ENCODE data around the gene ZC3H12C.

ZC3H12C gene

DNA sequence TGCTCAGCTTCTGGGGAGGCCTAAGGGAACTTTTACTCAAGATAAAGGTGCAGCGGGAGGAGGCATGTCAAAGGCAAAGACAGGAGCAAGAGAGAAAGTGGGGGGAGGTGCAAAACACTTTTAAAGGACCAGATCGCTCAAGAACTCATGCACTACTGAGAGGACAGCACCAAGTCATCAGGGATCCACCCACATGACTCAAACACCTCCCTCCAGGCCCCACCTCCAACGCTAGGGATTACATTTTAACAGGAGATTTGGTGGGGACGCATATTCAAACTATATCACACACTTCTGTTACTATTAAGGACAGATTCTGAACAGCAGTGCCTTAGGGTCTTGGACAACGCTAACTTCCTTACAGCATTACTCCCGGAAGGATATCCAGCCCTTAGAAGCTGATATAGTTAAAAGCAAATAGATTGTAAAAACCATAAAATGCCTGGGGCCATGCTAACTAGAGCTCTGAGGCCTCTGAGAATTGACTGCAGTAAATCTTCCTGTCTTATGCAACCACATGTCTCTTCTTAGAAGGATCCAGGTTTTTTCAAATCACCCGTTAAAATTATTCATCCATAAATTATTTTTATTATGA lies 16.7 kb upstream of the ZC3H12C start:
- DNase-seq (ENCODE audit: low read depth) = peak; percentile 68
- H3K4me3 ChIP-seq (ENCODE audit: low read depth, low read length) = no peak overlapping the region

DNA sequence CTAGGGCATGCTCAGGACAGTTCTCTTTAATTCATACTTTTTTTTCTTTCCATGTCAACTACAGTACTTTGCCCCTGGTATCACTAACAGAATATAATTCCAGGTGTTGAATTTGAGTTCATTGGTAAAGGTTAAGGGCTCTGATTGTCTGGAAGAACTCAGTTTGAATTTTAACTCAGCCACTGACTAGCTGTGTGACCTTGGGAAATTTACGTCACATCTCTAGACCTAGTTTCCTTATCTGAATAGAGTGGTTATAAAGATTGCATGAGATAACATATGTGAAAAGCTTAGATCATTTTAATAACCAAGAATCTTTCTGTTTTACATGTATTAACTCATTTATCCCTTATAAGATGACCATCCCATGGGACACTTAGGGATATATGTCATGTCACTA lies 15.8 kb upstream of the ZC3H12C start:
- TF ChIP-seq, protein P1, sequence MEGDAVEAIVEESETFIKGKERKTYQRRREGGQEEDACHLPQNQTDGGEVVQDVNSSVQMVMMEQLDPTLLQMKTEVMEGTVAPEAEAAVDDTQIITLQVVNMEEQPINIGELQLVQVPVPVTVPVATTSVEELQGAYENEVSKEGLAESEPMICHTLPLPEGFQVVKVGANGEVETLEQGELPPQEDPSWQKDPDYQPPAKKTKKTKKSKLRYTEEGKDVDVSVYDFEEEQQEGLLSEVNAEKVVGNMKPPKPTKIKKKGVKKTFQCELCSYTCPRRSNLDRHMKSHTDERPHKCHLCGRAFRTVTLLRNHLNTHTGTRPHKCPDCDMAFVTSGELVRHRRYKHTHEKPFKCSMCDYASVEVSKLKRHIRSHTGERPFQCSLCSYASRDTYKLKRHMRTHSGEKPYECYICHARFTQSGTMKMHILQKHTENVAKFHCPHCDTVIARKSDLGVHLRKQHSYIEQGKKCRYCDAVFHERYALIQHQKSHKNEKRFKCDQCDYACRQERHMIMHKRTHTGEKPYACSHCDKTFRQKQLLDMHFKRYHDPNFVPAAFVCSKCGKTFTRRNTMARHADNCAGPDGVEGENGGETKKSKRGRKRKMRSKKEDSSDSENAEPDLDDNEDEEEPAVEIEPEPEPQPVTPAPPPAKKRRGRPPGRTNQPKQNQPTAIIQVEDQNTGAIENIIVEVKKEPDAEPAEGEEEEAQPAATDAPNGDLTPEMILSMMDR (IDR thresholded peaks at IDR 0.05; ENCODE audit: control insufficient read depth, extremely low read depth, insufficient read depth) = no peak
- no peak overlapping the region for H3K4me3 ChIP-seq (ENCODE audit: low read depth, low read length)
- DNase-seq (ENCODE audit: low read depth) = no peak

More for the DNA sequence above, 16.7 kb upstream of the ZC3H12C start:
- TF ChIP-seq, protein P1 (IDR thresholded peaks at IDR 0.05; ENCODE audit: control insufficient read depth, extremely low read depth, insufficient read depth) = no peak

DNA sequence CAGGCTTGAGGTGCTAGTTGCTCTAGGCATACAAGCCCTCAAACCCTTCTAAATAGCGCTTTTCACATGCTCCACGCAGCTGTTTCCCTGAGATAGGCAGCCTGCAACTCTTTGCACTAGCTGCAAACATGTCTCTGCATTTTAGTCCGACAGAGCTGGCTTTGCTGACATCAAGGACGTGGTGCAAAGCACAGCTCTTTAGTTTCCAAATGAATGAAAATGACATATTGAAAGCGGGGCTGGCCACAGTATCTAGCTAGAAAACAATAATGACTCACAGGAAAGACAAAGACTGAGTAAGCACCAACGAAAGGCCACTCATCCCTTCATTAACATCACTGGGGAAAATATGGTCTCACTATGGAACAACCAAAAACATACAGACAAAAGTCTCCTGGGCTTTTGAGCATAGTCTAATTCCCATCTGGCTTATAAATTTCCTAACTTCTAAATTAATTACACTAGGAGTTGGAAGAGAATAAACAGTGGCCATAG lies 15.3 kb upstream of the ZC3H12C start:
- no peak for DNase-seq (ENCODE audit: low read depth)
- TF ChIP-seq, protein P1 (IDR thresholded peaks at IDR 0.05; ENCODE audit: control insufficient read depth, extremely low read depth, insufficient read depth) = no peak
- no peak overlapping the region for H3K4me3 ChIP-seq (ENCODE audit: low read depth, low read length)

GRCh38 chr11:110078923-110079544 lies 14.2 kb upstream of the ZC3H12C start:
- H3K4me3 ChIP-seq (ENCODE audit: low read depth, low read length) = no peak overlapping the region
- TF ChIP-seq, protein P1 (IDR thresholded peaks at IDR 0.05; ENCODE audit: control insufficient read depth, extremely low read depth, insufficient read depth) = no peak
- no peak for DNase-seq (ENCODE audit: low read depth)

GRCh38 chr11:110079726-110080125 lies 13.5 kb upstream of the ZC3H12C start:
- TF ChIP-seq, protein P1 (IDR thresholded peaks at IDR 0.05; ENCODE audit: control insufficient read depth, extremely low read depth, insufficient read depth) = no peak
- no peak overlapping the region for H3K4me3 ChIP-seq (ENCODE audit: low read depth, low read length)
- no peak for DNase-seq (ENCODE audit: low read depth)

DNA sequence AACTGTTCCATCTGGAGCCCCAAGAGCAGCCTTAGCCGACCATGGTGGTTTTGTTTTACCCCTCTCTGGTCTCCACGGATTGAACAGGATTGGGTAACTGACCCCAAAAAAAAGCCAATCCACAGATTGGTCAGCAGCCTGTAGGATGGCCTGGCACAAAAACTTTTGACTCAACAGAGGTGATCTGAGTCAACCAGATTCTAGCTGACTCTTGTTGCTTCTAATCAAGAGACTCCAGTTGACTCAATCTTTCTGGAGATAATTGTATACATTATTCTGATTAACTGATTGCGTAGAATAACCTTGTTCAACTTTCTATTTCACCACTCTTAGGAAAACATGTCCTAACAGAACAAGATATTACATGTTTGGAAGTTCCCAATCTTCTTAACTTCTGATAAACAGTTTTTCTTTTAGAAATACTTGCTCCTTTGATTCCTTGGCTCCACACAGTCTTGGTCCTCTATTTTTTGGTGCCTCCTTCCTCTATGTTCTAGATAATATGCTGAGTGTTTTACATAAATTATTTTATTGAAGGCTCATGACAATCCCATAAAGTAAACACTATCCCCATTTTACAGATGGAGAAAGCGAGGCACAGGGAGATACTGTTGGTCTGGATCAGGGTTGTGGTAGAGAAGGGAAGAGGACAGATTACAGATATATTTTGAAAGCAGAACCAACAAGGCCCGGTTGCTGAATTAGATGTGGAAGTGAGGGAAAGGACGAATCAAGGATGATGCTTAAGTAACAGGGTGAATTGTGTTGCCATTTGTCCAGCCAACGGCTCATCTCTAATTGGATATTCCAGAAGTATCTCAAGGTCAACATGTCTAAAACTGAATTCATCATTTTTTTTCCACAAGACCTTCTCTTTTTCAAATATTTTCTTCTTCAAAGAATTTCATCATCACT lies 11.5 kb upstream of the ZC3H12C start:
- DNase-seq (ENCODE audit: low read depth) = no peak
- TF ChIP-seq, protein P1 (IDR thresholded peaks at IDR 0.05; ENCODE audit: control insufficient read depth, extremely low read depth, insufficient read depth) = no peak
- H3K4me3 ChIP-seq (ENCODE audit: low read depth, low read length) = no peak overlapping the region
